ENCODE measurements around the gene KAZALD1.

DNA sequence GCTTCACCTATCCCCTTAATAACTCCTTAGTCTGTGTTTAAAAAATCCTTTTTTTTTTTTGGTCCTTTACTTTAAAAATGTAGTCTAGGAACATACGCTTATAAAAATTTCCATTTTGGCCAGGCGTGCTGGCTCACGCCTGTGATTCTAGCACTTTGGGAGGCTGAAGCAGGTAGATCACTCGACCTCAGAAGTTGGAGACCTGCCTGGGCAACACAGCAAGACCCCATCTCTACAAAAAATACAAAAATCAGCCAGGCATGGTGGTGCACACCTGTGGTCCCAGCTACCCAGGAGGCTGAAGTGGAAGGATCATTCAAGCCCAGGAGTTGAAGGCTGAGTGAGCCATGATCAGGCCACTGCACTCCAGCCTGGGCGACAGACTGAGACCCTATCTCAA, 14.8 kb downstream of the KAZALD1 start:
- TF ChIP-seq CTCF (IDR thresholded peaks at IDR 0.05) (no peak), POLR2A (IDR thresholded peaks at IDR 0.05) (no peak)
